HepG2 (cell line): ENCODE results near the gene STRADA. TPM values are rescaled to one million over a fixed set of nuclear protein-coding genes. Genes with fewer than 3 reads are reported as not detected.
"Not testable (repeated sequence)": the region's sequence is repeated elsewhere in the genome, so short reads cannot be mapped to it uniquely, and the experiment has no call there.

ENCODE experiments used
- ATAC-seq: fragments of 200-7000 bp; cut with Tn5 transposase; 3 replicates; pipeline ENCODE4 v1.9.1; 2020; ENCODE audit warnings: mild to moderate bottlenecking, moderate library complexity
- BruUV-seq: library from RNA; stranded (reverse); fragments of 400-500 nt; replicated peaks from 2 replicates; lab custom pipeline; 2021; lab: Mats Ljungman, UMichigan
- CTCF ChIA-PET: fragments of 300-600 bp; formaldehyde crosslinking; extraction: SDS; loops from one replicate; lab custom pipeline; 2021; ENCODE audit warnings: low total read pairs, inconsistent platforms, low intra/inter-chr PET ratio; lab: Yijun Ruan, JAX
- POLR2A ChIA-PET: fragments of 350-600 bp; sonication (Branson Sonifier 250); formaldehyde crosslinking; loops from one replicate; lab custom pipeline; 2020; ENCODE audit warnings: antibody characterized with exemption, inconsistent platforms; lab: Yijun Ruan, JAX
- DNase-seq: peaks from one replicate; pipeline ENCODE4 v3.0.0-alpha.2; 2015; ENCODE audit warnings: low spot score
- FAIRE-seq: peaks from 3 replicates; lab custom pipeline; 2011; peaks lifted over from hg19 to GRCh38; lab: Jason Lieb, UNC
- H2AFZ ChIP-seq: one replicate; pipeline ENCODE4 v1.6.1; 2011; ENCODE audit warnings: low read length, inconsistent platforms
- H3K27ac ChIP-seq: fragments of 300-600 bp; 3 replicates; pipeline ENCODE4 v1.8.0; 2011; ENCODE audit warnings: mixed run types, mild to moderate bottlenecking, mixed read lengths, low read length, inconsistent platforms; ENCODE audit not compliant: insufficient read depth; ENCODE audit errors: extremely low read length
- H3K27me3 ChIP-seq, 2 experiments: fragments of 200-600 bp in 1 of 2; 2 replicates in 1 of 2; 3 replicates in 1 of 2; pipeline versions ENCODE4 v1.6.0 to v1.8.0; 2011; ENCODE audit warnings: low read length in 2 of 2, mild to moderate bottlenecking in 2 of 2, moderate library complexity in 2 of 2, inconsistent platforms in 1 of 2; ENCODE audit not compliant: insufficient read depth in 2 of 2, control insufficient read depth in 1 of 2
- H3K36me3 ChIP-seq, 2 experiments: fragments of 200-600 bp in 1 of 2; replicated peaks in 1 of 2; 2 replicates in 1 of 2; 3 replicates in 1 of 2; pipeline versions ENCODE4 v1.5.1 to v1.8.0; 2011; ENCODE audit warnings: low read length in 2 of 2, inconsistent platforms in 1 of 2; ENCODE audit not compliant: insufficient read depth in 2 of 2, control insufficient read depth in 1 of 2
- H3K4me1 ChIP-seq: 2 replicates; pipeline ENCODE4 v1.5.1; 2012; ENCODE audit warnings: low read length, inconsistent platforms; ENCODE audit not compliant: insufficient read depth
- H3K4me2 ChIP-seq: 2 replicates; pipeline ENCODE4 v1.6.0; 2011; ENCODE audit warnings: low read depth, low read length, inconsistent platforms
- H3K4me3 ChIP-seq, 3 experiments: fragments of 200-600 bp in 1 of 3; sonication (generic), shearing (Covaris generic) in 1 of 3; replicated peaks in 1 of 3; 2 replicates each; pipeline ENCODE4 v1.5.1; 2011 to 2016; ENCODE audit warnings: low read length in 3 of 3, inconsistent platforms in 2 of 3, low read depth in 2 of 3, mild to moderate bottlenecking in 2 of 3, control low read depth in 1 of 3, mixed read lengths in 1 of 3; ENCODE audit not compliant: insufficient read depth in 1 of 3
- H3K79me2 ChIP-seq: one replicate; pipeline ENCODE4 v1.6.1; 2011; ENCODE audit warnings: low read length, inconsistent platforms; ENCODE audit not compliant: insufficient read depth
- H3K9ac ChIP-seq: 2 replicates; pipeline ENCODE4 v1.6.0; 2011; ENCODE audit warnings: mild to moderate bottlenecking, low read depth, low read length, inconsistent platforms; ENCODE audit not compliant: insufficient read depth
- H3K9me3 ChIP-seq: 2 replicates; pipeline ENCODE4 v1.5.1; 2012; ENCODE audit warnings: mild to moderate bottlenecking, low read length
- H4K20me1 ChIP-seq: 2 replicates; pipeline ENCODE4 v1.6.0; 2011; ENCODE audit warnings: inconsistent platforms, mild to moderate bottlenecking, low read length, moderate library complexity; ENCODE audit not compliant: insufficient read depth
- ADNP ChIP-seq: sonication (generic); formaldehyde crosslinking; IDR thresholded peaks from 2 replicates; pipeline ENCODE4 v1.4.0; 2020; ENCODE audit warnings: missing genetic modification reagents
- CSRNP2 ChIP-seq: sonication (generic); formaldehyde crosslinking; conservative IDR thresholded peaks from 2 replicates; pipeline ENCODE4 v1.8.0; 2022; ENCODE audit warnings: low read depth, missing genetic modification reagents
- MTA1 ChIP-seq: sonication (generic); formaldehyde crosslinking; IDR thresholded peaks from 2 replicates; pipeline ENCODE4 v1.4.0; 2020; ENCODE audit warnings: missing genetic modification reagents, mild to moderate bottlenecking, borderline replicate concordance
- WGBS: methylation state at CpG from one replicate; pipeline ENCODE4 v1.1.6; 2017; ENCODE audit warnings: low lambda C conversion rate; 5-methylcytosine and 5-hydroxymethylcytosine counted together
- in situ Hi-C: cut with HindIII; loops from 2 replicates; pipeline ENCODE4 v1.10.0; 2017; ENCODE audit warnings: low pct_unique_long_range_greater_than_20kb; ENCODE audit not compliant: extremely low pct_ligation_motif_present
- intact Hi-C: fragments of 100-400 bp; cut with micrococcal nuclease; formaldehyde crosslinking; loops from one replicate; pipeline ENCODE4 v1.10.0; 2022; ENCODE audit not compliant: unreplicated experiment
- polyA plus RNA-seq, 8 experiments: library from polyadenylated mRNA; depleted of rRNA in 3 of 8; stranded (reverse) in 7 of 8; unstranded in 1 of 8; fragments of >200 nt; fragmentation: Illumina TruSeq in 4 of 8; extraction: Trizol in 4 of 8; gene quantifications; 2 replicates each; pipeline versions ENCODE4 v1.2.1 to v1.2.3, GENCODE V29; 2011 to 2016; ENCODE audit warnings: low read depth in 4 of 8, missing spikeins in 1 of 8, mixed read lengths in 1 of 8; ENCODE audit not compliant: insufficient read depth in 1 of 8
- total RNA-seq, 5 experiments: library from RNA; depleted of rRNA; stranded (reverse); fragments of >200 nt; fragmentation: Illumina TruSeq; extraction: Trizol; gene quantifications; 2 replicates each; pipeline ENCODE4 v1.2.3, GENCODE V29; 2016; ENCODE audit warnings: low read depth in 1 of 5
- TF ChIP-seq, protein P1 (sequence below): IDR thresholded peaks from 2 replicates; pipeline ENCODE4 v1.6.1; 2012; ENCODE audit warnings: low read length, improper control_type of control experiment

STRADA gene
- total and polyA plus RNA-seq, 2 of the 13 experiments (the other 11 are each of a cell fraction or from before 2014, with no cell fraction given), result 17.6 to 17.9 TPM

GRCh38 chr17:63722403-63722802 is 19.2 kb downstream of the STRADA start (continued):
- TF ChIP-seq, protein P1, sequence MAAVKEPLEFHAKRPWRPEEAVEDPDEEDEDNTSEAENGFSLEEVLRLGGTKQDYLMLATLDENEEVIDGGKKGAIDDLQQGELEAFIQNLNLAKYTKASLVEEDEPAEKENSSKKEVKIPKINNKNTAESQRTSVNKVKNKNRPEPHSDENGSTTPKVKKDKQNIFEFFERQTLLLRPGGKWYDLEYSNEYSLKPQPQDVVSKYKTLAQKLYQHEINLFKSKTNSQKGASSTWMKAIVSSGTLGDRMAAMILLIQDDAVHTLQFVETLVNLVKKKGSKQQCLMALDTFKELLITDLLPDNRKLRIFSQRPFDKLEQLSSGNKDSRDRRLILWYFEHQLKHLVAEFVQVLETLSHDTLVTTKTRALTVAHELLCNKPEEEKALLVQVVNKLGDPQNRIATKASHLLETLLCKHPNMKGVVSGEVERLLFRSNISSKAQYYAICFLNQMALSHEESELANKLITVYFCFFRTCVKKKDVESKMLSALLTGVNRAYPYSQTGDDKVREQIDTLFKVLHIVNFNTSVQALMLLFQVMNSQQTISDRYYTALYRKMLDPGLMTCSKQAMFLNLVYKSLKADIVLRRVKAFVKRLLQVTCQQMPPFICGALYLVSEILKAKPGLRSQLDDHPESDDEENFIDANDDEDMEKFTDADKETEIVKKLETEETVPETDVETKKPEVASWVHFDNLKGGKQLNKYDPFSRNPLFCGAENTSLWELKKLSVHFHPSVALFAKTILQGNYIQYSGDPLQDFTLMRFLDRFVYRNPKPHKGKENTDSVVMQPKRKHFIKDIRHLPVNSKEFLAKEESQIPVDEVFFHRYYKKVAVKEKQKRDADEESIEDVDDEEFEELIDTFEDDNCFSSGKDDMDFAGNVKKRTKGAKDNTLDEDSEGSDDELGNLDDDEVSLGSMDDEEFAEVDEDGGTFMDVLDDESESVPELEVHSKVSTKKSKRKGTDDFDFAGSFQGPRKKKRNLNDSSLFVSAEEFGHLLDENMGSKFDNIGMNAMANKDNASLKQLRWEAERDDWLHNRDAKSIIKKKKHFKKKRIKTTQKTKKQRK, result no peak
- no peak for TF ChIP-seq ADNP (CRISPR knock-in tag)
- TF ChIP-seq CSRNP2 (CRISPR knock-in tag), result no peak
- no peak for TF ChIP-seq MTA1 (CRISPR knock-in tag)

- CTCF ChIA-PET, H3K36me3 ChIP-seq, H3K9ac ChIP-seq, in situ Hi-C loops, POLR2A ChIA-PET, H3K4me3 ChIP-seq, H3K27me3 ChIP-seq, H3K79me2 ChIP-seq, H3K4me1 ChIP-seq, H3K4me2 ChIP-seq, H3K27ac ChIP-seq, BruUV-seq, DNase-seq, H2AFZ ChIP-seq, H4K20me1 ChIP-seq, intact Hi-C loops, H3K9me3 ChIP-seq, FAIRE-seq, ATAC-seq: not testable (repeated sequence)
- over 99% methylated on average over 5 of the region's 5 CpGs for WGBS
Measured at GRCh38 chr17:63720194-63720593, 21.4 kb downstream of the STRADA start.
